GM20000 (cell line): ENCODE results near the gene ZNF415.

Source experiments
- DNase-seq: peaks from one replicate; pipeline ENCODE4 v3.0.0; 2012; ENCODE audit warnings: low spot score
- TF ChIP-seq, protein P1 (sequence below): IDR thresholded peaks from 2 replicates; pipeline ENCODE4 v1.5.1; 2012; ENCODE audit warnings: mild to moderate bottlenecking, control low read depth; ENCODE audit errors: extremely low read depth, missing control alignments

The ZNF415 gene

DNA sequence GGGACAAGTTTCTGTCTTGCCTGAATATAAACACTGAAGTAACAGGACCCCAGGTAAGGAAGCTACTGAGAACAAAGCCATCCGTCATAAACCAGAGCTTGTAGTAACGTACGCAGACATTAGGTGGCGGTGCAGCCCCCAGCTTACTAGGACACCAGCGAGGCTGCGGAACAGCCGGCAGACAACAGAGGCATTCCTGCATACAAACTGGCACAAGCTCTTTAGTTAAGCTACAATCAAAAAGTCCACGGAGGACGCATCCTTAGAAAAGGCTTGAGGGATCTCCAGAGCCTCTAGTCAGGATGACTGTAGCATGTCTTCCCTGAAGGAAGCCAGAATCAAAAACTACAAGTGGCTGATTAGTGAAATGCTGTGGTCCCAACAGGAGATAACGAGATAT, 55.7 kb downstream of the ZNF415 start:
- DNase-seq, result no peak
- TF ChIP-seq, protein P1, sequence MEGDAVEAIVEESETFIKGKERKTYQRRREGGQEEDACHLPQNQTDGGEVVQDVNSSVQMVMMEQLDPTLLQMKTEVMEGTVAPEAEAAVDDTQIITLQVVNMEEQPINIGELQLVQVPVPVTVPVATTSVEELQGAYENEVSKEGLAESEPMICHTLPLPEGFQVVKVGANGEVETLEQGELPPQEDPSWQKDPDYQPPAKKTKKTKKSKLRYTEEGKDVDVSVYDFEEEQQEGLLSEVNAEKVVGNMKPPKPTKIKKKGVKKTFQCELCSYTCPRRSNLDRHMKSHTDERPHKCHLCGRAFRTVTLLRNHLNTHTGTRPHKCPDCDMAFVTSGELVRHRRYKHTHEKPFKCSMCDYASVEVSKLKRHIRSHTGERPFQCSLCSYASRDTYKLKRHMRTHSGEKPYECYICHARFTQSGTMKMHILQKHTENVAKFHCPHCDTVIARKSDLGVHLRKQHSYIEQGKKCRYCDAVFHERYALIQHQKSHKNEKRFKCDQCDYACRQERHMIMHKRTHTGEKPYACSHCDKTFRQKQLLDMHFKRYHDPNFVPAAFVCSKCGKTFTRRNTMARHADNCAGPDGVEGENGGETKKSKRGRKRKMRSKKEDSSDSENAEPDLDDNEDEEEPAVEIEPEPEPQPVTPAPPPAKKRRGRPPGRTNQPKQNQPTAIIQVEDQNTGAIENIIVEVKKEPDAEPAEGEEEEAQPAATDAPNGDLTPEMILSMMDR, result no peak

DNA sequence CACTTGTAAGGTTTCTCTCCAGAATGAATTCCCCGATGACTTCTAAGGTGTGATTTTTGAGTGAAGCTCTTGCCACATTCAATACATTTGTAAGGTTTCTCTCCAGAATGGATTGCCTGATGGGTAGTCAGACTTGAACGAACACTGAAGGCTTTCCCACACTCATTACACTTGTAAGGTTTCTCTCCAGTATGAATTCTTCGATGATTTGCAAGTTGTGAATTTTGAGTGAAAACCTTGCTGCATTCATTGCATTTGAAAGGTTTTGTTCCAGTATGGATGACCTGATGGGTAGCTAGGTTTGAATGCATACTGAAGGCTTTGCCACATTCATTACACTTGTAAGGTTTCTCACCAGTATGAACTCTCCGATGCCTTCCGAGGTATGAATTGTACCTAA, 63.9 kb downstream of the ZNF415 start:
- no peak for DNase-seq
- TF ChIP-seq, protein P1, result no peak

DNA sequence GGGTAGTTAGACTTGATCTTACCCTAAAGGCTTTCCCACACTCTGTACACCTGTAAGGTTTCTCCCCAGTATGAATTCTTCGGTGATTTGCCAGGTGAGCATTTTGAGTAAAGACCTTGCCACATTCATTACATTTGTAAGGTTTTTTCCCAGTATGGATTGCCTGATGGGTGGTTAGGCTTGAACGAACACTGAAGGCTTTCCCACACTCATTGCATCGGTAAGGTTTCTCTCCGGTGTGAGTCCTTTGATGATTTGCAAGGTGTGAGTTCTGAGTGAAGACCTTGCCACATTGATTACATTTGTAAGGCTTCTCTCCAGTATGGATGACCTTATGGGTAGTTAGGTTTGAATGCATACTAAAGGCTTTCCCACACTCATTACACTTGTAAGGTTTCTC, 64.5 kb downstream of the ZNF415 start:
- TF ChIP-seq, protein P1, result no peak
- DNase-seq, result no peak

DNA sequence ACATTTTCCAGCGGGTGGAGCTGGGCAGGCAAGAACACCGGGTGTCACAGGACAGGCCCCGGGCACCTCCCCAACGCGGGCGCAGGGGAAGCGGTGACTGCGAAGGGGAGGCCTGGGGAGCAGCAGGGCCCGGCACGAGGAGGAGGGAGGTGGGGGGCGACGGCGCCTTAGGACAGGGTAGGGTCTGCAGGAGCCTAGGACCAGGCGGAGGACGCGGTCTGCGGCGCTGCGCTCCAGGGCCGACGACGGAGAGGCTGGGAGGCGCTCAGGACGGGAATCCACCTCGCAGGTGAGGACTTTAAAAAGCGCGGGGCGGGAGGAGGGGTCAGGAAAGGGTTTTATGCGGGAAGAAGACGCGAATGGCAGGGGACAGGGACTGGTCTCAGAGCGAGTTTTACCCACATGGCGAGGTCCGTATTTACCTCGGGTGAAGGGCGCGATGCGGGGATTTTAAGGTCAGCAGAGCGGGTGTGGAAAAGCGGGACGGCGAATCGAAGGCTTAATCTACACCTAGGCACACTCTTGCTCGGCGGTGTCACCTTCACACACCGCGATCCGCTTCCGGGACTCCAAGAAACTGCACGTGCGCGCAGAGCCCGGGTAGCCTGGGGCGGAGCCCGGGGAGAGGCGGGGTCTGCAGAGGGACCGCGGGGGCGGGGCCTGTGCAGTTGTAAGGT, 74.7 kb downstream of the ZNF415 start:
- no peak for DNase-seq
- TF ChIP-seq, protein P1, result no peak
